Measurements from ENCODE around the gene LYZ. TPM values are rescaled to one million over a fixed set of nuclear protein-coding genes. Genes with fewer than 3 reads are reported as not detected.

Gene LYZ
- total RNA-seq, 1 experiment from 2014 or later = not detected

DNA sequence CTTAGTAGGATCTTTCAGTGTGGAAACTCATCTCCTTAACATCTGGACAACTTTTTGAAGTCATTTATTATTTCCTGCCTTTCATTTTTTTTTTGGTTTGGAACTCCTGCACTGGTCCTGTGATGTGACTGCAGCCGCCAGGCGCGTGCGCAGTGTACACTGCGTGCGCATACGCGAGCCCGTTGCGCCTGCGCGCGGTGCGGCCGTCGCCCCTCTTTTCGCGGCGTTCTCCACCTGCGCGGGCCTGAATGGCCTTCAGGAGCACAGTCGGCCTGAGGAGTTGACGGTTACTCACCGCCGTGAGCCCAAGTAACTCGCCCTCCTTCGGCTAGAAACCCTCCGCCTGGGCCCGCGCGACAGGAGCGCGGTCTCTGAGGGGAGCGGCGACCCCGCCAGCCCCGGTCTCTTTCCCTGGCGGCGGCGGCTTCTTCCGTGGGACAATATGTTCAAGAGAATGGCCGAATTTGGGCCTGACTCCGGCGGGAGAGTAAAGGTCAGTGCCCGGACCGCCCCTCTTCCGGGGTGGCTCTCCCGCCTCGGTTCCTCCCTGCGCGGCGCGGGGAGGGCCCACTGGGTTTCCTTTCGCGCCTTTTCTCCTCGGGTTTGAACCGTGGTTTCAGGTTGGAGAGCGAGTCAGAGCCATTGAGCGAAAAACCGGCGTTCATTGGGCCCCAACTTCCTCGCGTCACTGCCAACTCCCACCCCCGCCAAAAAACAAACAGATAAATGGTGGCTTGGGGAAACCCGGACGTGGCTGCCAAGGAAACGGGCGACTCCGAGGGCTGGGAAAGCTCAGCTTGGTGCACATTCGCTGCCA, 11.6 kb downstream of the LYZ start, which contains the start of gene YEATS4:
TSS of gene YEATS4 (plus strand) at position 213 of the 817 bp plus-strand sequence. CDS start at position 443, 230 bp downstream.
- DNase-seq (ENCODE audit: low spot score) = peak; percentile 89
- in situ Hi-C loops (cut with HindIII; ENCODE audit: low sequenced_read_pairs) = no loop called here

DNA sequence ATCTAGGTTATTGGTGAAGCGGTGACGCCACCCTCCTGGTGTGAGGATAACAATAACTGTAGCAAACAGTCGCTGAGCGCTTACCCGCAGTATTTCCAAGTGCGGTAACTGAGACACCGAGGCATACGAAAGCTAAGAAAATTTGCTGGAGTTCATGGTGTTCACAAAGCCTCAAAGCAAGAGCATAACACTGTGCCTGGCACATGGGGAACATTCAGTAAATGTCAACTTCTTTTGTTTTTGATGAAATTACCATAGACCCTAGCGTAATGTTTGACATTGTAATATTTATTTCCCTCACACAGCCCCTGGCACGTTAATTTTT, 12.1 kb downstream of the LYZ start:
- no peak for DNase-seq (ENCODE audit: low spot score)
- in situ Hi-C loops (cut with HindIII; ENCODE audit: low sequenced_read_pairs) = no loop called here

- in situ Hi-C loops (cut with HindIII; ENCODE audit: low sequenced_read_pairs) = no loop called here
- no peak for DNase-seq (ENCODE audit: low spot score)
These were observed 18.6 kb downstream of the LYZ start for GRCh38 chr12:69366796-69367195.

- in situ Hi-C loops (cut with HindIII; ENCODE audit: low sequenced_read_pairs) = no loop called here
- DNase-seq (ENCODE audit: low spot score) = no peak
These were observed 20.0 kb downstream of the LYZ start for GRCh38 chr12:69368171-69368570.

DNA sequence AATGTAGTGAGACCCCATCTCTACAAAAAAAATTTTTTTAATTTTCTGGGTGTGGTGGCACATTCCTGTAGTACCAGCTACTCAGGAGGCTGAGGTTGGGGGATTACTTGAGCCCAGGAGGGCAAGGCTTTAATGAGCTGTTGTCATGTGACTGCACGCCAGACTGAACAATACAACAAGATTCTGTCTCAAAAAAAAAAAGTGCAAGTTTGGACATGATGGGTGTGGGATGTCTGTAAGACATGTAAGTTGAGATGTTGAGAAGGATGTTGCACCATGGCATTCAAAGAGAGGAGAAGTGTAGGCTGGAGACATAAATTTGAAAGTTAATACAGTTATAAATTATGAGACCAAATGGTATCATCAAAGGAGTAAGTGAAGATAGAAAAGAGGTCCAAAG, 34.9 kb downstream of the LYZ start:
- in situ Hi-C loops (cut with HindIII; ENCODE audit: low sequenced_read_pairs) = no loop called here

GRCh38 chr12:69385038-69385437, 36.9 kb downstream of the LYZ start:
- DNase-seq (ENCODE audit: low spot score) = no peak
- in situ Hi-C loops (cut with HindIII; ENCODE audit: low sequenced_read_pairs) = no loop called here

More for the DNA sequence above, 34.9 kb downstream of the LYZ start:
- DNase-seq (ENCODE audit: low spot score) = no peak

DNA sequence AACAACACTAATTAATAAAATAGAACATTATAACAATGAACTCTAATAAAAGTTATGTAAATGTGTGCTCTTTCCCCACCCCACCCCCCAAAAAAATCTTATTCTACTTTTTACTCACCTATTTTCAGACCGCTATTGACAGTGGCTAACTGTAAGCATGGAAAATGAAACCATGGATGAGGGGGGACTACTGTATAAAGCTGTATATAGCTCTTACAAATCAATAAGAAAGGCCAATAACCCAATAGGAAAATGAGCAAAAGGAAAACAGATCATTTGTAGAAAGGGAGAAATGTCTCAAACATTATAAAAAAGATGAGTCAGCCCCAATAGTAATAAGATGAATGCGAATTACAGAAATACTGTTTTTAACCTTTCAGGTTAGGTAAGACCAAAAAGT, 38.7 kb downstream of the LYZ start:
- in situ Hi-C loops (cut with HindIII; ENCODE audit: low sequenced_read_pairs) = no loop called here
- no peak for DNase-seq (ENCODE audit: low spot score)

DNA sequence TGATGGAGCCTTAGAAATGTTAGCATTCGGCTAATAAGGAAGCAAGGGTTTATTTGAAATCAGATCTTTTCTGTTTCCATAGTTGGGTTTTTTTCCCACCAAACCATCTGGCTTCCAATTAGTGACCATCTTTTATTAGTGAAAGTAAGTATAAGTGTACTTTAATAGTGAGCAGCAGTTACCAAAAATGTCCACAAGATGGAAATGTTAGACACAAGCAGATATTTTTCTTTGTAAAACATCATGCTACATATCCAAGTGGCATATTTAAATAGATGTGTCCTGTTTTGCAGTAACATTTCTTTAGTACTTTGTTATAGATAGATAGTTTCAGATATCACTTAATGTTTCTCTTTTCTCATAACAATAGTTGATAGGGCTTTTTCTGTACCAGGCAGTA, 40.2 kb downstream of the LYZ start:
- peak; percentile 55 for DNase-seq (ENCODE audit: low spot score)
- in situ Hi-C loops (cut with HindIII; ENCODE audit: low sequenced_read_pairs) = no loop called here

DNA sequence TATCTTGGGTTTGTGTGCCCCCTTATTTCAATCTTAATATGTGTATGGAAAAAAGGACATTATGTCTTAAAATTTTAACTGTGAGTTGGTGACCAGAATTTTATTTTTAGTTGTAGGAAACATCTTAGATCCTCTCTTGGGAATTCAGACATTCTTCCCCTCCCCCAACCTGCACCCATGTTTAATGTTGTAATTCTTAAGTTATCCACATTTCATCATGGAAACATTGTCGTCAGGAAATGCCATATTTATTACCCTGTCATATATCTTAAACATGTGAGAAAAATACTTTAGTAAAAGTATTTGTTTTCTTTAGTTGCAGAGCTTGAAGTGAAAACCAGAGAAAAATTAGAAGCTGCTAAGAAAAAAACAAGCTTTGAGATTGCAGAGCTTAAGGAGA, 41.6 kb downstream of the LYZ start:
- in situ Hi-C loops (cut with HindIII; ENCODE audit: low sequenced_read_pairs) = no loop called here
- DNase-seq (ENCODE audit: low spot score) = no peak

- DNase-seq (ENCODE audit: low spot score) = no peak
- in situ Hi-C loops (cut with HindIII; ENCODE audit: low sequenced_read_pairs) = no loop called here
These were observed 44.2 kb downstream of the LYZ start for GRCh38 chr12:69392179-69392928.

DNA sequence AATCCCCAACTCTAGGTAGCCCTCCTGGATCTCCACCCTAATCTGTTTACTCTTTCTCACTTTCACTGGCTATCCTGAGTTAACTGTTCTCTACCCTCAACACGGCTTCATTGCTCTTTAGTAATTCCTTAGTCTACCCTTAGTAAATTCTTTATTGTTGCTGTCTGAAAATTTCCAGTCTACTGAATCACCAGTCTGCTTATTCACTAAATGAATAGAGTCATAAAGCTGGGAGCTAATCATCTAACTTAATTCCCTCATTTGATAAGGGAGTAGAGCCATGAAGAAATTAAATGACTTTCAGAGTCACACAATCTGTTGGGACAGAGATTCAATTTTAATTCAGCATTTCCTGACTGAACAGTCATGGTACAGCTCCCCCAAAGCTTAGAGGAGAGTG, 47.9 kb downstream of the LYZ start:
- in situ Hi-C loops (cut with HindIII; ENCODE audit: low sequenced_read_pairs) = no loop called here
- no peak for DNase-seq (ENCODE audit: low spot score)

- in situ Hi-C loops (cut with HindIII; ENCODE audit: low sequenced_read_pairs) = no loop called here
These were observed 48.8 kb downstream of the LYZ start for GRCh38 chr12:69396963-69397362.

GRCh38 chr12:69397978-69398377, 49.8 kb downstream of the LYZ start:
- in situ Hi-C loops (cut with HindIII; ENCODE audit: low sequenced_read_pairs) = no loop called here
- no peak for DNase-seq (ENCODE audit: low spot score)

More at GRCh38 chr12:69396963-69397362, 48.8 kb downstream of the LYZ start:
- no peak for DNase-seq (ENCODE audit: low spot score)

DNA sequence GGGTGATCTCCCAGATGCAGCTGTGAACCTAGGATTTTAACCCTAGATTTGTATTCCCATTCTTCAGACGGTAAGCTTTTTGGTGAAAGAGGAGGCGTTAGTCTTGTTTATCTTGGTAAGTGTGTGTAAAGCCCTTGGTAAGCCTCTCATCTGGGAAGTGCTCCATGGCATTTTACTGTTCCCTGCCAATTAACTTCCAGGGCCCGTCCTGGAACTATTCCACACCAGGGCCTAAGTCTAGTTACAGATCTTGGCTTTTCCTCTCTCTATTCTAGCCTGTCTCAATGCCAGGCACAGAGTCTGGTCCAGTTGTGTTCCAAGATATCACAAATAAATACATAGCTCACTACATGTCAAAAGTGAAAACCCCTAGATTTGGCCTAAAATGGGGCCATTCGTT, 53.8 kb downstream of the LYZ start:
- in situ Hi-C loops (cut with HindIII; ENCODE audit: low sequenced_read_pairs) = no loop called here
- DNase-seq (ENCODE audit: low spot score) = no peak

Other genes starting within 250 kb of the LYZ start
- gene CPSF6, start 108.8 kb upstream of the LYZ start, total RNA-seq (2014; rRNA removed; shearing (Covaris generic)) = 78.6 and 94.0 TPM in 2 replicates
- 37.8 and 60.3 TPM in 2 replicates for gene YEATS4, start 11.4 kb downstream of the LYZ start, total RNA-seq (2014; rRNA removed; shearing (Covaris generic))
- gene FRS2, start 122.0 kb downstream of the LYZ start, total RNA-seq (2014; rRNA removed; shearing (Covaris generic)) = 14.2 and 20.6 TPM in 2 replicates
- 363 and 440 TPM in 2 replicates for gene CCT2, start 237.1 kb downstream of the LYZ start, total RNA-seq (2014; rRNA removed; shearing (Covaris generic))